ENCODE measurements around the gene TSPAN9.

Gene TSPAN9

DNA sequence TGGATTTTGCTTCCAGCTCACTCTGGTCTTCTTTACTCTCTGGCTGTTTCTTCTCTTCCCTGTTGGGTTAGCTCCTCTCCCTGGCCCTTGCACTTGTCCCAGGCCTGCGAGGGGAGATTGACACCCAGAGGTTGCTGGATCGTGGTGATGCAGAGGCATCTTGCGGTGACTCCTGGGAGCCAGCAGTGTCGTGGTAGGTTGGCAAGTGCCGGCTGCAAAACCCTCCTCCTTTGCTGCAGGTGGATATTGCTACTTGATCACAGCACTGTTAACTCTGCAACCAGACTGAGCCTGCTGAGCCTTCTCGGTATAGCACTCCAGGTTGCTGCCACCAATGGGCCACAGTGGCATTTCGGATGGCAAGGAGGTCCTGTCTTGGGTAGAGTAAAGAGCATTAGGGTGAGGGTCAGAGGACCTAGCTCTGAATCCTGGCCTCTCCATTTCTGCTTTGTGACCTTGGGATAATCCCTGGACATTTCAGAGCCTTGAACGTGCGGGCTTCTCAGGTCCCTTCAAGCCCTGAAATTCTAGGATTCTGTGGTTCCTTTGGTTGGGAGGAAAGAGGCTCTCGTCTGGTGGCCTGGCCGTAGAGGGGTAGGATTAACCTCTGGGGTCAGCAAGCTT, 87.4 kb downstream of the TSPAN9 start:
- Histone ChIP-seq H3K27me3 (replicated peaks) (no peaks in the 10 kb centered on the region), H3K27ac (no peak overlapping the region), H3K36me3 (replicated peaks) (no peaks in the 10 kb centered on the region), H3K4me3 (ENCODE audit: low read depth, low read length) (no peak overlapping the region)
- TF ChIP-seq CTCF (IDR thresholded peaks at IDR 0.05; ENCODE audit: low read depth, low read length, missing control alignments) = no peak
- no peak for DNase-seq
- in situ Hi-C loops (cut with HindIII; ENCODE audit: low pct_ligation_motif_present, low sequenced_read_pairs) = no loop called here

- in situ Hi-C loops (cut with HindIII; ENCODE audit: low pct_ligation_motif_present, low sequenced_read_pairs) = no loop called here
- Histone ChIP-seq H3K27me3 (replicated peaks) (no peaks in the 10 kb centered on the region), H3K36me3 (replicated peaks) (no peaks in the 10 kb centered on the region), H3K4me3 (ENCODE audit: low read depth, low read length) (no peak overlapping the region), H3K27ac (no peak overlapping the region)
- no peak for DNase-seq
- TF ChIP-seq CTCF (IDR thresholded peaks at IDR 0.05; ENCODE audit: low read depth, low read length, missing control alignments) = no peak
These were observed 88.2 kb downstream of the TSPAN9 start for GRCh38 chr12:3165078-3165980.

GRCh38 chr12:3167636-3168035, 90.5 kb downstream of the TSPAN9 start:
- Histone ChIP-seq H3K4me3 (ENCODE audit: low read depth, low read length) (no peak overlapping the region), H3K27ac (no peak overlapping the region), H3K27me3 (replicated peaks) (no peaks in the 10 kb centered on the region), H3K36me3 (replicated peaks) (no peaks in the 10 kb centered on the region)
- in situ Hi-C loops (cut with HindIII; ENCODE audit: low pct_ligation_motif_present, low sequenced_read_pairs) = no loop called here
- DNase-seq = no peak
- no peak for TF ChIP-seq CTCF (IDR thresholded peaks at IDR 0.05; ENCODE audit: low read depth, low read length, missing control alignments)

DNA sequence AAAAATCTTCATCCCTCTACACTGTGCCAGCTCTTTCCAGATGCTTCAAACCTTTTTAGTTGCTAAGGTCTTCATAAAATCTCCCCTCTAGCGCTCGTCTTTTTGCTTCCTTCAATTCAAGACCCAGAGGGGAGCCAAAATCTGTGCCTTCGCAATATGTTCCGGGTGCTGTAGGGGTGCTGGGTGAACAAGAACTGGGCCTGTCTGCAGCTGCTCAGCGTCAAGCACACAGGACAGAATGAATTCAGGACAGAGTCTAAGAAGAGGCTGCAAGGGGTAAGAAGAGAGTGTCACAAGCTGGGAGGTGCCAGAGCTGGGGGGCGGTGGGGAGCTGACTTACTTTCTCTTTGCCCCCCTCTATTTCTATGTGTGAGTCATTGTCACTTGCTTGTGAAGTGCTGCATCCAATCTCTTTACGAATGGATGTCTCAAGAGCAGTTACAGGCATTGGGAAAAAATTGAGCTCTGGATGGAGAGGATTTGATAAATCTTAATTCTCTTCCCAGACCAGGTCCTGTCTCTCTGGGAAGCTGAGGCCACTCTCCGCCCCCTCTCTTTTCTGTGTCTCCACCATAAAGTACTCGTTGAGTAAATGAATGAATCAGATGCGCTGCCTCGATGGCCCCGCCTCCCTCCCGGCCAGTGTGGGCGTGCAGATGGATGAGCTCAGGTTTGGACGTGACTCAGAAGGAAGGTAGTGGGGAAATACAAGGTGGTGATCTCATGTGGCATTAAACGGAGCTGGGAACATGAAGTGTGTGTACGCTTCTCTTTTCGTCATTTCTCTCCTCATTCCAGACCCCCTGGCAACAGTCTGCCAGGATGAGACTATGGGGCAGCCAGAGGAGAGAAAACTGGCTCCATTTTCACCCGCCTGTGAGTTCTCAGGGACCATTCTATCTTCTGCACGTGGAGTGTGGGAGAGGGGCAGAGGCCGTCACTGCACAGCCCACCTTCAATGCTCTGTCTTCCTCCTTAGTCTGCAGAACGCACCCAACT, 91.3 kb downstream of the TSPAN9 start:
- DNase-seq = peak; percentile 98
- H3K27ac ChIP-seq = peak overlapping the region; percentile 97

More for the DNA sequence above, 91.3 kb downstream of the TSPAN9 start:
- no peaks in the 10 kb centered on the region for H3K36me3 ChIP-seq (replicated peaks)
- H3K4me3 ChIP-seq (ENCODE audit: low read depth, low read length) = no peak overlapping the region
- in situ Hi-C loops (cut with HindIII; ENCODE audit: low pct_ligation_motif_present, low sequenced_read_pairs) = no loop called here
- no peak for TF ChIP-seq CTCF (IDR thresholded peaks at IDR 0.05; ENCODE audit: low read depth, low read length, missing control alignments)
- H3K27me3 ChIP-seq (replicated peaks) = no peaks in the 10 kb centered on the region

All from brain microvascular endothelial cell (primary cell).